ENCODE measurements around the gene NUDT1.

DNA sequence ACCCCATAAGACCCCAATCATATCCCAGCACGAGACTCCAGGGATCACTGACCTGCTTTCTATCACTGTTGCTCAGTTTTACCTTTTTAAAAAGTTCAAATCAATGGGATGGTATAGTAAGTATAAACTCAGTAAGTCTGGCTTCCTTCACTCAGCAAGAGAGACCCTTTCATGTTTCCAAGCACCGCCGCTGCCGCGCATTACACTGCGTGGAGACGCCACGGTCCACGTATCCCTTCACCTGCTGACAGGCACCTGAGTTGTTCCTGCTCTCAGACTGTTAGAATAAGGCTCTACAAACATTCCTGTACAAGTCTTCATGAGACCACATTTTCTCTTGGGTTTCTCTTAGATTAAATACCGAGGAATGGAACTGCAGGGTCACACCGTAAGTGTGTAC lies 37.6 kb upstream of the NUDT1 start:
- TF ChIP-seq, protein P1, sequence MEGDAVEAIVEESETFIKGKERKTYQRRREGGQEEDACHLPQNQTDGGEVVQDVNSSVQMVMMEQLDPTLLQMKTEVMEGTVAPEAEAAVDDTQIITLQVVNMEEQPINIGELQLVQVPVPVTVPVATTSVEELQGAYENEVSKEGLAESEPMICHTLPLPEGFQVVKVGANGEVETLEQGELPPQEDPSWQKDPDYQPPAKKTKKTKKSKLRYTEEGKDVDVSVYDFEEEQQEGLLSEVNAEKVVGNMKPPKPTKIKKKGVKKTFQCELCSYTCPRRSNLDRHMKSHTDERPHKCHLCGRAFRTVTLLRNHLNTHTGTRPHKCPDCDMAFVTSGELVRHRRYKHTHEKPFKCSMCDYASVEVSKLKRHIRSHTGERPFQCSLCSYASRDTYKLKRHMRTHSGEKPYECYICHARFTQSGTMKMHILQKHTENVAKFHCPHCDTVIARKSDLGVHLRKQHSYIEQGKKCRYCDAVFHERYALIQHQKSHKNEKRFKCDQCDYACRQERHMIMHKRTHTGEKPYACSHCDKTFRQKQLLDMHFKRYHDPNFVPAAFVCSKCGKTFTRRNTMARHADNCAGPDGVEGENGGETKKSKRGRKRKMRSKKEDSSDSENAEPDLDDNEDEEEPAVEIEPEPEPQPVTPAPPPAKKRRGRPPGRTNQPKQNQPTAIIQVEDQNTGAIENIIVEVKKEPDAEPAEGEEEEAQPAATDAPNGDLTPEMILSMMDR (IDR thresholded peaks at IDR 0.05; ENCODE audit: insufficient read depth, low read length, poor library complexity, severe bottlenecking), result no peak
- no peak for TF ChIP-seq EZH2phosphoT487 (conservative IDR thresholded peaks at IDR 0.05; ENCODE audit: low read length)

All from SU-DHL-6 (cell line).